DND-41 (cell line): ENCODE data around the gene ACAD8.

Source experiments
- CTCF ChIP-seq: IDR thresholded peaks from 2 replicates; pipeline ENCODE4 v1.5.1; 2012; ENCODE audit warnings: borderline replicate concordance, low read length, moderate library complexity, mild to moderate bottlenecking; ENCODE audit not compliant: poor library complexity, severe bottlenecking; ENCODE audit errors: extremely low read depth
- EZH2 ChIP-seq: IDR thresholded peaks from 3 replicates; pipeline ENCODE4 v1.6.1; 2012; ENCODE audit warnings: borderline replicate concordance, low read depth, mild to moderate bottlenecking, moderate library complexity, low read length, inconsistent platforms; ENCODE audit not compliant: severe bottlenecking

DNA sequence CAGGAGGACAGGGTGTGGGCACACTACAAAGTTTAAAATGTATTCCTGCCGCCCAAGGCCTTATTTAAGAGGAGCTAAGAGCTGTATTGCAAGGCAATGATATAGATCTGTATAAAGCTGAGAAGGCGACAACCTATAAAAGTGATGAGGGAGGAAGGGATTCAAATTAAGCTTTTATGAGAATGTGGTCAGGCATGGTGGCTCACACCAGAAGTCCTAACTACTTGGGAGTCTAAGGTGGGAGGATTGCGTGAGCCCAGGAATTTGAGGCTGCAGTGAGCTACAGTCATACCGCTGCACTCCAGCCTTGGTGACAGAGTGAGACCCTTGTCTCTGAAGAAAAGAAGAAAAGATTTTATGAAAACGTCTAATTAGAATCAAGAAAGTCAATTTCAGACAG lies 13.1 kb downstream of the ACAD8 start:
- TF ChIP-seq CTCF (no peak), EZH2 (no peak)
